ENCODE data around the gene TMEM184A.

Gene TMEM184A

GRCh38 chr7:1501487-1502270, 54.3 kb downstream of the TMEM184A start:
- no peak for DNase-seq (ENCODE audit: low read depth in 2 of 2)

DNA sequence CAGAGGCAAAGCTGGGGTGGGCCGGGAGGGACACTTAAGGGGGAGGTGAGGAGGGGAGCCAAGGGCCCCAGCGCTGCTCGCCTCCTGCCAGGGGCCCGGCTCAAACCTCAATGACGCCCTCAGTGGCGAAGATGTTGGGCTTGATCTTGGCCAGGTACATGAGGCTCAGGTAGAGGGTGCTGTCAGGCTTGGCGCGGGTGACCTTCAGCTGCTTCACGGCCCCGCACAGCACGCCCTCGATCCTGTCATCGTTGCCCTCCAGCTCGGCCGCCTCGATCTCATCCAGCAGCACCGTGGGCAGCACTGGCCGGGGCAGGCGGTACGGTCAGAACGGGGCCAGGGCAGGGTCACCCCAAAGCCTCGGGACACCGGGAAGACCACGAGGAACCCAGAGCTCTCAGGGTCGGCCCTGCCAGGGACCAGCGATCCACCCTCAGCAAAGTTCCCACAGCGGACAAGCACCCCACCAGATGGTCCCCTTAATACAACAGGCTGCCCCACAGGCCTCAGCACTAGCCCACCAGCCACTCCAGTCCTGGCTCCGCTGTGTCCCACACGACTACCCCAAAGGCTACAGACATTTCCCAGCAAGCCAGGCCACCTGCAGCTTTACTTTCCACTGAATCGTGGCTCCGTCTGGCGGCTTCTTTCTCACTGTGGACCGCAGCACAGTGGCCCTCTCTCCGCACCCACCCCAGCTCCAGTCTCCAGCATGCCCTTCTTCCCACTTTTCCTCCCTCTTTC, 55.8 kb downstream of the TMEM184A start:
- DNase-seq (ENCODE audit: low read depth in 2 of 2), result no peak

DNA sequence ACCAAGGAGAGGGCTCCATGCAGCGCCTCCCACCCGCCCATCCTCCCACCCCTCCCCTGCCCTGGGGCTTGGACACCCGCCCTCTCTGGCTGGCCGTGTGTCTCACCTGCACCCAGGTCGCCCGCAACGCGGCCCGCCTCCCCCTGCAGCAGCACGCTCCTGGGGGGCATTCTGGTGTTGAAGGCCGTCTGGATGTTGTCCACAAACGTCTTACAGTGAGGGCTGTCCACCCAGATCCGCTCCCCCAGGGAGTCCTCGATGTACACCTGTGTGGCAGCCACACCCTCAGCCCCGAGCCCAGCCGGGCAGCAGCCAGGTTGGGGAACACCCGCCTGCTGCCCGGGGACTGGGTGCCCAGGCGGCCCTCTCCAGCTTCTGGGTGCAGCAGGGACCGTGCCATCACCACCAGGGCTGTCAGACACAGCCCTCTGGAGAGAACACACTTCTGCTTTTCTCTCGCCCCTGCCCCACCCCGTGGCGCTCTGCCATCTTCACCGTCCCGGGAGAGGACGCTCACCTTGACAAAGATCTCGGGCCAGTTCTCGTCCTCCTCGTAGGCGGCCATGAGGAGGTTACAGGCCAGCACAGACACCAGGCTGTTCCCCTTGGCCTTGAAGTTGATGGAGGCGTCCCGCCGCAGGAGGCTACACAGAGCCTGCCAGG, 56.5 kb downstream of the TMEM184A start:
- DNase-seq (ENCODE audit: low read depth in 2 of 2), result no peak

DNA sequence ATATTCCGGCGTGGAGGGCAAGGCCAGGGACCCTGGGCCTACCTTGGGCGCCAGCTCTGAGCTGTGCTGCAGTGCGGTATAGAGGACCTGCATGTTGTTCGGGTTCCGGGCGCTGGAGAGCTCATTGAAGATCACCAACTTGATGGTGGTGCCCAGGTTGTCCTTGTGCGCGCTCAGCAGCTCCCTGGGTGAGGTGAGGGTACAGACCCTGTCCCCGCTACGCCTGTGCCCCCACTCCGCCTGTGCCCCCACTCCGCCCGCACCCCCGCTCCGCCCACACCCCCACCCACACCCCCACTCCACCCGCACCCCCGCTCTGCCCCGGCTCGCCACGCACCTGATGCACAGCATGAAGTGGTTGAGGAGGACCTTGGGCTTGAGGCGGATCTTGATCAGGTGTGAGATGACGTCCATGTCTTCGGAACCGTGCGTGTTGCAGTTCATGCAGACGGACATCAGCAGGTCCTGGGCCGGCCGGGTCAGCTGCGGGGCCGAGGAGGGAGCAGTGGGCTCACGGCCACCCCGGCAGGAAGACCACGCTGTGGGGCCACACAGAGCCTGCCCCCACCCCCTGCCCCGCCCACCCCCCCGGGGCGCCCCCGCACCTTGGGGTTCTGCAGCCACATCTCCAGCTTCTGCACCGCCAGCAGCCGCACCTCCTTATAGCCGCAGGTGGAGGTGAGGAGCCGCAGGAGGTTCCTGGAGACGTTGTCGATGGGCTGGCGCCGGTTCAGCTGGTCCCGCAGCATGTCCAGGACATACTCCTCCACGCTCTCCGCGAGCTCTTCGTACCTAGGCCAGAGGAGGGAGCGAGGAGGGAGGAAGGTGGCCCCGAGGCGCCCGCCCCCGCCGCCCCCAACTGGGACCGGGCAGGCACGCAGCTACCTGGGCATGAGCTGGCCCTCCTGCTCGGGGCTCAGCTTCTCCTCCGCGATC, 57.4 kb downstream of the TMEM184A start:
- DNase-seq (ENCODE audit: low read depth in 2 of 2), result no peak

GRCh38 chr7:1497293-1497927, 58.6 kb downstream of the TMEM184A start:
- DNase-seq (ENCODE audit: low read depth in 2 of 2), result no peak

- no peak for DNase-seq (ENCODE audit: low read depth in 2 of 2)
Observed at GRCh38 chr7:1496531-1497292, 59.3 kb downstream of the TMEM184A start.

DNA sequence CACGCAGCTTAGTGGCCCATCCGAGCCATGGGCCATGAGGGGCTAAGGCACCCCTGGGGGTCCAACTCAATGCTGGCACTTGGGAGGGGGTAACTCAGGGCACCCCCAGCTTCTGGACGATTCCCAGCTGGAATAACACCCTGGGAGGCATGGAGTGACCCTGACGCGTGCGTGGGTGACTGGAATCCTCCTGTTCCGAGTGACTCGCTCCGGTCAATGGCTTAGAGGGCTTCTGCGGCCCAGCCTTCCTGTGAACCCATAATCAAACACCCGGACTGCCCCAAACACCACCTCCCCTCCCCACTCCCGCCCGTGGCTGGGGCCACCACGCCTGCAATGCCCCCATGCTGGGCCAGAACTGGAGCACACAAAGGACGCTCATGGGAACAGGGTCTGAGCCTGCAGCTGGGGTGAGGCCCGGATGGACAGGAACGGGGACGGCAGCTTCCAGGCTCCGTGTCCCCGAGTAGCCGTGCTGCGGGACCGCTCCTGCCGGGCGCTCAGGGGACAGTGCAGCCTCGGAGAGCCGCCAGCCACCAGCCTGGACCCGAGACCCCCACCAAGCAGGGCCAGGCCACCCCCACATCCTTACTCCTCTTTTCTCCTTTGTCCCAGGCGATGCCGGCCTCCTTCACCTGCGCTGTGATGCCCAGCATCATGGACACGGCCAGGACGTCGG, 60.3 kb downstream of the TMEM184A start:
- no peak for DNase-seq (ENCODE audit: low read depth in 2 of 2)

DNA sequence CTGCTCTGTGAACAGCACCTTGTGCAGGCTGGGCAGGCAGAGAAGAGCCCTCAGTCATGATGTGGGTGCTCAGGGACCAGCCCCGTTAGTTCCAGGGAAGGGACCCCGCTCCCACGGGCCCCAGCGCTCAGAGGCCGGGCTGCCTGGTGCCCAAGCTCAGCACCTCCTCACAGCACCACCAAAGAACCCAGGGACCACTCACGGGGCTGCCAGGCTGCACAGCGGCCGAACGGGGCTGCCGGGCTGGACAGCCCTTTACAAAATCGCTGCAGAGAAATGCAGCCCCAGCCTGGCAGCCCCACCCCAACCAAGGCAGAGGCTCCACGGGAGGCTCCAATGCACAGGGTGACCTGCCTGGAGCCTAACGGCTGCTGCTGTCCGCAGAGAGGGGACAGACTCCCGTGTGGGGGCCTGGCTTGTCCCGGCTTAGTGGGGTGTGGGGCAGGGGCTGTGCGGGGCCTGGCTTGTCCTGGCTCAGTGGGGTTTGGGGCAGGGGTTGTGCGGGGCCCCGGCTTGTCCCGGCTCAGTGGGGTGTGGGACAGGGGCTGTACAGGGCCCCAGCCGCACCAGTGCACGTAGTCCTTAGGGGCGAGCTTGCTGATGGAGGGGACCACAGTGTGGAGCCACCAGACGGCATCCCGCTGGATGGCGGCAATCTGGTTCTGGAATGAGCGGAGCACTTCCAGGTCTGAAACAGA, 61.0 kb downstream of the TMEM184A start:
- DNase-seq (ENCODE audit: low read depth in 2 of 2), result no peak

GRCh38 chr7:1494447-1494846, 61.6 kb downstream of the TMEM184A start:
- DNase-seq (ENCODE audit: low read depth in 2 of 2), result no peak

DNA sequence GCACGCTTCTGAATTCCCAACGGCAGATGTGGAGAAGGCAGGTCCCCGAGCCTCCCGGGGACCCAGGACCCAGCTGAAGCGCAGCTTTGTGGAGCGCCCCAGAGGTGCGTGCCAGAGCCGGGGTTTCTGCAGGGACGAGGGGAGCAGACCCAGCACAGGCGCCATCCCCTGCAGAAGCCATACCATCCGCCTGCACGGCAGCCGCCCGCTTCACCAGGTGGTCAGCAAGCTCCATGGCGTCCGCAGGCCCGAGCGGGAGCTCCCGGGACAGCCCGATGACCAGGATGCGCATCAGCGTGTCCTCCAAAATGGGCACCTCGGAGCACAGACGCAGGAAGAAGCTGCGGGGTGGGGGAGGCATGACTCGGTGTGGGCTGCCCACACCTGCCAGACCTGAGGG, 62.4 kb downstream of the TMEM184A start:
- DNase-seq (ENCODE audit: low read depth in 2 of 2), result no peak

DNA sequence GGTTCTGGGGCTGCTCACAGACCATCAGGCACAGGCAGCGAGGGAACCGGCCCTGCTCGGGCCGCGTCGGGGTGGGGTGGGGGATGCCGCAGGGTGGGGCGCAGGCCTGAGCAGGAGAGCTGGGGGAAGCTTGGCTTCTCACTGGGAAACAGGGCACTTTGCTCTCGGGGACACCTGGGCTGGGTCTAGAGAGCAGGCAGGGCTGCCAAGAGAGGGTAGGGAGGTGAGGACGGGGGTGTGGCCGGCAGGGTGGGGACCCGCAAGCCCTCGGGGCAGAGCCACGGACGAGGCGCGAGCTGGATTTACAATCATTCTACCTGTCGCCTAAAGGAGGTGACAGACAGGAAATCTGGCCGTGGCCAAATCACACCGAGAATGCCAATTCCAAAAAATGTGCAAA, 62.9 kb downstream of the TMEM184A start:
- DNase-seq (ENCODE audit: low read depth in 2 of 2), result no peak

GRCh38 chr7:1492640-1493039, 63.4 kb downstream of the TMEM184A start:
- DNase-seq (ENCODE audit: low read depth in 2 of 2), result no peak

Data from stimulated activated CD8-positive, alpha-beta memory T cell treated with anti-CD3 and anti-CD28 coated beads, Interleukin-2, amount 100 ng/mL, for 48 hours (primary cell).